ENCODE measurements around the gene ARMC7. TPM values are rescaled to one million over a fixed set of nuclear protein-coding genes. Genes with fewer than 3 reads are reported as not detected.

Gene ARMC7
- total RNA-seq, 1 experiment from 2014 or later = 12.3 TPM

DNA sequence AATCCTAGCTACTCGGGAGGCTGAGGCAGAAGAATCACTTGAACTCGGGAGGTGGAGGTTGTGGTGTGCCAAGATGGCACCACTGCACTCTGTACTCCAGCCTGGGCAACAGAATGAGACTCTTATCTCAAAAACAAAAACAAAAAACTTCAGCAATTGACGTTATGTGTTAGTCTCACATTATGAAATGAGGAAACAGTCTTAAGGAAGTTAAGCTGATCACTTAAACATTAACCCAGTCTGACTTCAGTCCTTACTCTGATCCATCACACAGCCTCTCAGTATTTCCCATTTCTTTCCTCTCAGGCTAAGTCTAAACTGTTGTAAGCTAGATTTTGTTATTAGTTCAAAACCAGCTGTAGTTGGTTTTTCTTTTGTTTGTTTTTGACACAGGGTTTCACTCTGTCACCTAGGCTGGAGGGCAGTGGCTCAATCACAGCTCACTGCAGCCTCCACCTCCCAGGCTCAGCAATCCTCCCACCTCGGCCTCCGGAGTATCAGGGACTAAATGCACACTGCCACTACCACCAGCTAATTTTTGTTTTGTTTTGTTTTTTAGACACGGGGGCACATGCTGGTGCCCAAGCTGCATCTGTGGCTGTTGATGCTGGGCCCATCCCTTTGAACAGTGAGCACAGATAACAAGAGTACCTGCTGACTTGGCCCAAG lies 38.2 kb downstream of the ARMC7 start:
- intact Hi-C loops (cut with micrococcal nuclease; ENCODE audit: unreplicated experiment) = no loop called here
- DNase-seq (ENCODE audit: low spot score) = no peak
- CTCF ChIA-PET = interaction anchor here (0.6 kb wide), 1 partner anchor 186 kb away, joined by 7 read pairs; no protein-coding TSS in a partner anchor

DNA sequence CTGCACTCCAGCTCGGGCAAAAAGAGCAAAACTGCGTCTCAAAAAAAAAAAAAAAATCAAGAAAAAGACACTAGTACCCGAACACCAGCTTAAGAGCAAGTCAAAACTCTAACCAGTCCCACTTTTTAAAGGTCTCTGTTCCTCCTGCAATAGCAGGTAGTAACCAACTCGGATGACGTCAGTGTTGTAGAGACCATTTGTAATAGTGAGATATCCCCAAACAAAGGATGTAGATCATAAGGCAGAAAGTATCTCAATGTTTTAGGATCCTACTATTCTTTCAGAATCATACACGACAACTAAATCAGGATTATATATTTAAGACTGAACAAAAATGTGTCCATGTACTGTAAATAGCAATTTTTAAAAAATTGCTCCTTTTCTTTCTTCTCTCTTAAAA lies 42.2 kb downstream of the ARMC7 start:
- H3K27me3 ChIP-seq (replicated peaks; ENCODE audit: insufficient read depth, low read depth, low read length, poor library complexity) = no peaks in the 10 kb centered on the region
- DNase-seq (ENCODE audit: low spot score) = peak; percentile 51
- peaks cover 22% of the 10 kb centered on the region for H3K36me3 ChIP-seq (ENCODE audit: insufficient read depth, low read length, poor library complexity, severe bottlenecking)
- intact Hi-C loops (cut with micrococcal nuclease; ENCODE audit: unreplicated experiment) = no loop called here
- H3K27ac ChIP-seq (ENCODE audit: low read depth, low read length, poor library complexity, severe bottlenecking) = peak overlapping the region; percentile 92
- ChIA-PET POLR2A (ENCODE audit: low non-redundant PET) (no interaction called here), CTCF (no interaction called here)
- no peaks in the 10 kb centered on the region for H3K9me3 ChIP-seq (ENCODE audit: low read depth, low read length, poor library complexity, severe bottlenecking)
- BruUV-seq (replicated peaks) = no TSS peak
- H3K4me1 ChIP-seq (ENCODE audit: insufficient read depth, low read length, poor library complexity, severe bottlenecking) = peaks cover 4% of the 10 kb centered on the region
- no peak for TF ChIP-seq EZH2 (IDR thresholded peaks at IDR 0.05; ENCODE audit: borderline replicate concordance, low read depth, low read length, poor library complexity, severe bottlenecking)
- TF ChIP-seq, protein P1, sequence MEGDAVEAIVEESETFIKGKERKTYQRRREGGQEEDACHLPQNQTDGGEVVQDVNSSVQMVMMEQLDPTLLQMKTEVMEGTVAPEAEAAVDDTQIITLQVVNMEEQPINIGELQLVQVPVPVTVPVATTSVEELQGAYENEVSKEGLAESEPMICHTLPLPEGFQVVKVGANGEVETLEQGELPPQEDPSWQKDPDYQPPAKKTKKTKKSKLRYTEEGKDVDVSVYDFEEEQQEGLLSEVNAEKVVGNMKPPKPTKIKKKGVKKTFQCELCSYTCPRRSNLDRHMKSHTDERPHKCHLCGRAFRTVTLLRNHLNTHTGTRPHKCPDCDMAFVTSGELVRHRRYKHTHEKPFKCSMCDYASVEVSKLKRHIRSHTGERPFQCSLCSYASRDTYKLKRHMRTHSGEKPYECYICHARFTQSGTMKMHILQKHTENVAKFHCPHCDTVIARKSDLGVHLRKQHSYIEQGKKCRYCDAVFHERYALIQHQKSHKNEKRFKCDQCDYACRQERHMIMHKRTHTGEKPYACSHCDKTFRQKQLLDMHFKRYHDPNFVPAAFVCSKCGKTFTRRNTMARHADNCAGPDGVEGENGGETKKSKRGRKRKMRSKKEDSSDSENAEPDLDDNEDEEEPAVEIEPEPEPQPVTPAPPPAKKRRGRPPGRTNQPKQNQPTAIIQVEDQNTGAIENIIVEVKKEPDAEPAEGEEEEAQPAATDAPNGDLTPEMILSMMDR (conservative IDR thresholded peaks at IDR 0.05; ENCODE audit: low read depth, low read length) = no peak
- H3K4me3 ChIP-seq (ENCODE audit: low read depth, low read length, poor library complexity, severe bottlenecking) = peak overlapping the region; percentile 100

More for the DNA sequence above, 38.2 kb downstream of the ARMC7 start:
- Histone ChIP-seq H3K27ac (ENCODE audit: low read depth, low read length, poor library complexity, severe bottlenecking) (no peak overlapping the region), H3K4me1 (ENCODE audit: insufficient read depth, low read length, poor library complexity, severe bottlenecking) (no peaks in the 10 kb centered on the region), H3K4me3 (ENCODE audit: low read depth, low read length, poor library complexity, severe bottlenecking) (no peak overlapping the region), H3K27me3 (replicated peaks; ENCODE audit: insufficient read depth, low read depth, low read length, poor library complexity) (no peaks in the 10 kb centered on the region), H3K36me3 (ENCODE audit: insufficient read depth, low read length, poor library complexity, severe bottlenecking) (peaks cover 61% of the 10 kb centered on the region), H3K9me3 (ENCODE audit: low read depth, low read length, poor library complexity, severe bottlenecking) (no peaks in the 10 kb centered on the region)
- POLR2A ChIA-PET (ENCODE audit: low non-redundant PET) = no interaction called here
- no peak for TF ChIP-seq EZH2 (IDR thresholded peaks at IDR 0.05; ENCODE audit: borderline replicate concordance, low read depth, low read length, poor library complexity, severe bottlenecking)
- TF ChIP-seq, protein P1 (conservative IDR thresholded peaks at IDR 0.05; ENCODE audit: low read depth, low read length) = no peak
- BruUV-seq (replicated peaks) = no TSS peak

DNA sequence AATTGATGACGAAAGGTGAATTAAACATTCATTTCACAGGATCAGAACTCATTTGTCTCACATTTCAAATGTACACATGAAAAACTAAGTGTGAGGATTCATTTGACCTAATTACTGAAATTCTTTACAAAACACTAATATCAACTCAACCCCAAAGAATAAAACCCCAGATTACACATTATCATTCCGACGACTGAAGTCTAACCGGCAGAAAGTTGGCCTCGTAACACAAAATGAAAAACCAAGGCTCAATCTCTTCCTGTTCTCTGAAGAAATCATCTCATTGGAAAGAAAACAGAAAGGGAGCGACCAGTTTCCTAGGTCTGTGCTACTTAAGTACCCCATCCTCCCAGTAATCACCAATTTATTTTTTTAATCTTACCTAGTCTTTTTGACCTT lies 42.8 kb downstream of the ARMC7 start:
- TF ChIP-seq, protein P1 (conservative IDR thresholded peaks at IDR 0.05; ENCODE audit: low read depth, low read length) = no peak
- TF ChIP-seq EZH2 (IDR thresholded peaks at IDR 0.05; ENCODE audit: borderline replicate concordance, low read depth, low read length, poor library complexity, severe bottlenecking) = no peak
- TSS peak; percentile 57 for BruUV-seq (replicated peaks)
- ChIA-PET POLR2A (ENCODE audit: low non-redundant PET) (no interaction called here), CTCF (no interaction called here)
- Histone ChIP-seq H3K9me3 (ENCODE audit: low read depth, low read length, poor library complexity, severe bottlenecking) (no peaks in the 10 kb centered on the region), H3K4me3 (ENCODE audit: low read depth, low read length, poor library complexity, severe bottlenecking) (peak overlapping the region; percentile 100), H3K27me3 (replicated peaks; ENCODE audit: insufficient read depth, low read depth, low read length, poor library complexity) (no peaks in the 10 kb centered on the region), H3K4me1 (ENCODE audit: insufficient read depth, low read length, poor library complexity, severe bottlenecking) (peaks cover 4% of the 10 kb centered on the region), H3K36me3 (ENCODE audit: insufficient read depth, low read length, poor library complexity, severe bottlenecking) (peaks cover 16% of the 10 kb centered on the region), H3K27ac (ENCODE audit: low read depth, low read length, poor library complexity, severe bottlenecking) (peak overlapping the region; percentile 92)
- intact Hi-C loops (cut with micrococcal nuclease; ENCODE audit: unreplicated experiment) = no loop called here
- no peak for DNase-seq (ENCODE audit: low spot score)

Data from A673 (cell line).